IPS-20b (cell line): ENCODE measurements around the gene TOR1AIP1.

Experiments
- H3K27ac ChIP-seq: one replicate; pipeline ENCODE4 v1.5.1; 2013; ENCODE audit warnings: low read length
- H3K27me3 ChIP-seq: 2 replicates; pipeline ENCODE4 v1.6.1; 2013; ENCODE audit warnings: mild to moderate bottlenecking, low read length, inconsistent platforms; ENCODE audit not compliant: insufficient read depth
- H3K36me3 ChIP-seq: 2 replicates; pipeline ENCODE4 v1.6.1; 2013; ENCODE audit warnings: low read depth, mild to moderate bottlenecking, inconsistent platforms, low read length, moderate library complexity; ENCODE audit not compliant: insufficient read depth
- H3K4me1 ChIP-seq: 2 replicates; pipeline ENCODE4 v1.6.1; 2013; ENCODE audit warnings: mild to moderate bottlenecking, control low read depth, inconsistent platforms, low read length, moderate library complexity; ENCODE audit not compliant: insufficient read depth
- H3K4me3 ChIP-seq: 2 replicates; pipeline ENCODE4 v1.5.1; 2013; ENCODE audit warnings: mild to moderate bottlenecking, low read length, inconsistent platforms
- H3K9ac ChIP-seq: 2 replicates; pipeline ENCODE4 v1.6.1; 2013; ENCODE audit warnings: low read depth, mild to moderate bottlenecking, inconsistent platforms, low read length, moderate library complexity
- H3K9me3 ChIP-seq: 2 replicates; pipeline ENCODE4 v1.6.1; 2013; ENCODE audit warnings: mild to moderate bottlenecking, low read depth, low read length, inconsistent platforms; ENCODE audit not compliant: insufficient read depth

Gene TOR1AIP1

GRCh38 chr1:179968994-179969919 lies 87.2 kb downstream of the TOR1AIP1 start:
- H3K27ac ChIP-seq, result no peak overlapping the region
- H3K27me3 ChIP-seq, result no peaks in the 10 kb centered on the region
- H3K36me3 ChIP-seq, result 0 out of 2 replicates have a peak, but pooled peaks cover 3% of the 10 kb centered on the region
- no peak overlapping the region for H3K4me3 ChIP-seq
- H3K9ac ChIP-seq, result no peak overlapping the region
- H3K4me1 ChIP-seq, result peaks cover 4% of the 10 kb centered on the region; the same call in 1 of the 2 replicates
- H3K9me3 ChIP-seq, result peaks cover 4% of the 10 kb centered on the region; the same call in 1 of the 2 replicates
